Upper lobe of left lung (tissue), 4 donors: ENCODE data around the gene KAZN.

Experiments
- CTCF ChIP-seq, 6 experiments: fragments of 450-650 bp in 4 of 6; fragments of 200-600 bp in 2 of 6; sonication (generic) in 2 of 6; IDR thresholded peaks; one replicate each; pipeline ENCODE4 v1.5.1; 2016 to 2019; ENCODE audit warnings: antibody characterized with exemption in 6 of 6
- POLR2A ChIP-seq, 4 donors: fragments of 450-650 bp; IDR thresholded peaks; one replicate each; pipeline ENCODE4 v1.5.1; 2016 to 2017; ENCODE audit warnings: antibody characterized with exemption in 4 of 4, mild to moderate bottlenecking in 2 of 4

GRCh38 chr1:15141935-15142539 lies 543.6 kb downstream of the KAZN start:
- no peak for TF ChIP-seq CTCF (IDR thresholded peaks at IDR 0.05)
- TF ChIP-seq POLR2A (IDR thresholded peaks at IDR 0.05), result no peak
